K562 (cell line): ENCODE measurements around the gene NBPF4. TPM values are rescaled to one million over a fixed set of nuclear protein-coding genes. Genes with fewer than 3 reads are reported as not detected.
A peak's percentile ranks its signal among the peaks of the same experiment; 100 is the strongest.

Experiments
- CHD7 ChIP-seq: fragments of 200-600 bp; sonication (generic); IDR thresholded peaks from one replicate; pipeline ENCODE4 v1.6.1; 2012; ENCODE audit warnings: mild to moderate bottlenecking, low read depth, low read length, inconsistent platforms
- MCM7 ChIP-seq, 2 experiments: fragments of 450-650 bp; IDR thresholded peaks; 2 replicates each; pipeline ENCODE4 v1.6.1; 2016 to 2018
- MTA1 ChIP-seq: fragments of 450-650 bp; IDR thresholded peaks from 2 replicates; pipeline ENCODE4 v1.6.1; 2017; ENCODE audit warnings: borderline replicate concordance
- PRMT5 ChIP-seq: sonication (generic); formaldehyde crosslinking; IDR thresholded peaks from 2 replicates; pipeline ENCODE4 v1.5.0; 2020; ENCODE audit warnings: missing genetic modification reagents
- RFX1 ChIP-seq: fragments of 450-650 bp; IDR thresholded peaks from 2 replicates; pipeline ENCODE4 v1.6.1; 2016; ENCODE audit warnings: mild to moderate bottlenecking, moderate library complexity
- SP2 ChIP-seq: IDR thresholded peaks from 2 replicates; pipeline ENCODE4 v1.6.1; 2011; ENCODE audit warnings: mild to moderate bottlenecking, low read depth, low read length, moderate library complexity; ENCODE audit not compliant: poor library complexity, severe bottlenecking; ENCODE audit errors: extremely low read depth
- polyA plus RNA-seq, 8 experiments: library from polyadenylated mRNA; depleted of rRNA in 4 of 8; stranded (reverse) in 5 of 8; unstranded in 3 of 8; fragments of >200 nt; fragmentation: Nextera tagmentation in 2 of 8; fragmentation: Illumina TruSeq in 1 of 8; extraction: Ambion mirVana in 2 of 8; extraction: Trizol in 1 of 8; gene quantifications; 2 replicates each; pipeline versions ENCODE4 v1.2.1 to v1.2.3, GENCODE V29; 2011 to 2014; ENCODE audit warnings: inconsistent platforms in 1 of 8, missing spikeins in 1 of 8
- total RNA-seq, 7 experiments: library from RNA; depleted of rRNA in 6 of 7; stranded (reverse); fragments of >200 nt in 6 of 7; fragmentation: Illumina TruSeq in 2 of 7; extraction: Trizol in 2 of 7; gene quantifications; 2 replicates each; pipeline versions ENCODE4 v1.2.1 to v1.2.3, GENCODE V29; 2011 to 2021; ENCODE audit warnings: low replicate concordance in 1 of 7
- TF ChIP-seq, protein P1 (sequence below): fragments of 450-650 bp; IDR thresholded peaks from 2 replicates; pipeline ENCODE4 v1.6.1; 2017; ENCODE audit warnings: antibody characterized with exemption
- TF ChIP-seq, protein P2 (sequence below), 3 experiments: fragments of 200-800 bp in 1 of 3; fragments of 250-450 bp in 1 of 3; fragments of 450-650 bp in 1 of 3; sonication (Bioruptor Pico) in 1 of 3; sonication (Bioruptor generic) in 1 of 3; formaldehyde crosslinking in 1 of 3; IDR thresholded peaks; 2 replicates each; pipeline versions ENCODE4 v1.6.1 to v1.8.0; 2016 to 2022; ENCODE audit warnings: mild to moderate bottlenecking in 2 of 3, missing genetic modification characterization in 2 of 3, missing compliant biosample characterization in 1 of 3, moderate library complexity in 1 of 3

Gene NBPF4
- total and polyA plus RNA-seq, 9 of the 15 experiments (the other 6 are each of a cell fraction or from before 2014, with no cell fraction given), result 3.6 to 10.4 (median 5.9) TPM

DNA sequence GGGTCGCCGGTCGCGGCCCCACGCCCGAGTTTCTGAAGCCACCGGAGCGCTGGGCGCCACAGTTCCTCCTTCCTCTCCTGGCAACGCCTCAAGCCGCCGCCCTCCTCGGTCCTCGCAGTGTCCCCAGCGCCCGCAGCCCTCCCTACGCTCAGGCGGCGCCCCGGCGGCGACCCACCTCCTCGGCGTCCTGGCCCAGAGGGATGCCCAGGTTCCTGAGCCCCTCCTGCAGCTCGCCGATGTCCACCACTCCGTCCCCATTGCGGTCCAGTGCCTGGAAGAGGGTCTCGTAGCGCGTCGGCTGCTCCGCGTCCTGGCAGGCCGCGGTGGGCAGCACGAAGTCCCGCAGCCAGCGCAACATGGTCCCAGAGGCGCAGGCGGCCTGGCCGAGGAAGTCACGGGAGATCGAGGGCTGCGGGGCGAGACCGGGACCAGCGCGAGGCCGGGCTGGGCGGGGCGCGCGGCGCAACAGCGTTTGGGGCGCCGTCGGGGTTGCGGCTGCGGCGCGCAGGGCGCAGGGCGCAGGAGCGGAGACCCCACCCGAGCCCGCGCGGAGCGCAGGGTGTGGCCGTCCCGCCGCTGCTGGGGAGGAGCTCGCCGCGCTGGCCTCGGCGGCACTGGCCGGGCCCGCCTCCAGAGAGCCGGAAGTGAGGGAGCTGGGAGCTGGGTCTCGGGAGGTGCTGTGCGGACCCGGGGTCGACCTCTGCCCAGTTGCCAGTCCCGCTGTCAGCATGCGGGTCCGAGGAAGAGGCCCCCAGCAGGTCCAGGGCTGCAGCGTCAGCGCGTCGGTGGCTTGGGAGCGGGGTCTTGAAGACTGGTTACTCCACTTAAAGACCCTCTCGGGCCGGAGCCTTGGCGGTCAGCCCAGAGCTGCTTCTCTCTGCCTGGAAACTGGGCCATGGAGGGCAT lies 43.8 kb downstream of the NBPF4 start, which contains the start of gene SLC25A24 (continued):
- TF ChIP-seq MCM7 (IDR thresholded peaks at IDR 0.05), result no peak
- TF ChIP-seq CHD7, result no peak
- no peak for TF ChIP-seq PRMT5 (CRISPR knock-in tag)
- TF ChIP-seq, protein P1, sequence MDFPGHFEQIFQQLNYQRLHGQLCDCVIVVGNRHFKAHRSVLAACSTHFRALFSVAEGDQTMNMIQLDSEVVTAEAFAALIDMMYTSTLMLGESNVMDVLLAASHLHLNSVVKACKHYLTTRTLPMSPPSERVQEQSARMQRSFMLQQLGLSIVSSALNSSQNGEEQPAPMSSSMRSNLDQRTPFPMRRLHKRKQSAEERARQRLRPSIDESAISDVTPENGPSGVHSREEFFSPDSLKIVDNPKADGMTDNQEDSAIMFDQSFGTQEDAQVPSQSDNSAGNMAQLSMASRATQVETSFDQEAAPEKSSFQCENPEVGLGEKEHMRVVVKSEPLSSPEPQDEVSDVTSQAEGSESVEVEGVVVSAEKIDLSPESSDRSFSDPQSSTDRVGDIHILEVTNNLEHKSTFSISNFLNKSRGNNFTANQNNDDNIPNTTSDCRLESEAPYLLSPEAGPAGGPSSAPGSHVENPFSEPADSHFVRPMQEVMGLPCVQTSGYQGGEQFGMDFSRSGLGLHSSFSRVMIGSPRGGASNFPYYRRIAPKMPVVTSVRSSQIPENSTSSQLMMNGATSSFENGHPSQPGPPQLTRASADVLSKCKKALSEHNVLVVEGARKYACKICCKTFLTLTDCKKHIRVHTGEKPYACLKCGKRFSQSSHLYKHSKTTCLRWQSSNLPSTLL, result no peak
- TF ChIP-seq MTA1, result 0 out of 2 replicates have a peak, but pooled peaks have one; percentile 25
- TF ChIP-seq, protein P2, sequence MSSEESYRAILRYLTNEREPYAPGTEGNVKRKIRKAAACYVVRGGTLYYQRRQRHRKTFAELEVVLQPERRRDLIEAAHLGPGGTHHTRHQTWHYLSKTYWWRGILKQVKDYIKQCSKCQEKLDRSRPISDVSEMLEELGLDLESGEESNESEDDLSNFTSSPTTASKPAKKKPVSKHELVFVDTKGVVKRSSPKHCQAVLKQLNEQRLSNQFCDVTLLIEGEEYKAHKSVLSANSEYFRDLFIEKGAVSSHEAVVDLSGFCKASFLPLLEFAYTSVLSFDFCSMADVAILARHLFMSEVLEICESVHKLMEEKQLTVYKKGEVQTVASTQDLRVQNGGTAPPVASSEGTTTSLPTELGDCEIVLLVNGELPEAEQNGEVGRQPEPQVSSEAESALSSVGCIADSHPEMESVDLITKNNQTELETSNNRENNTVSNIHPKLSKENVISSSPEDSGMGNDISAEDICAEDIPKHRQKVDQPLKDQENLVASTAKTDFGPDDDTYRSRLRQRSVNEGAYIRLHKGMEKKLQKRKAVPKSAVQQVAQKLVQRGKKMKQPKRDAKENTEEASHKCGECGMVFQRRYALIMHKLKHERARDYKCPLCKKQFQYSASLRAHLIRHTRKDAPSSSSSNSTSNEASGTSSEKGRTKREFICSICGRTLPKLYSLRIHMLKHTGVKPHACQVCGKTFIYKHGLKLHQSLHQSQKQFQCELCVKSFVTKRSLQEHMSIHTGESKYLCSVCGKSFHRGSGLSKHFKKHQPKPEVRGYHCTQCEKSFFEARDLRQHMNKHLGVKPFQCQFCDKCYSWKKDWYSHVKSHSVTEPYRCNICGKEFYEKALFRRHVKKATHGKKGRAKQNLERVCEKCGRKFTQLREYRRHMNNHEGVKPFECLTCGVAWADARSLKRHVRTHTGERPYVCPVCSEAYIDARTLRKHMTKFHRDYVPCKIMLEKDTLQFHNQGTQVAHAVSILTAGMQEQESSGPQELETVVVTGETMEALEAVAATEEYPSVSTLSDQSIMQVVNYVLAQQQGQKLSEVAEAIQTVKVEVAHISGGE (CRISPR knock-in tag; IDR thresholded peaks at IDR 0.05), result peak; percentile 18 to 65 (median 55); a peak in 3 of 6 replicates
- TF ChIP-seq SP2, result no peak
- TF ChIP-seq RFX1, result peak; percentile 47
